Neuronal stem cell (in vitro differentiated cells): ENCODE results near the gene PLS1.

Source experiments
- DNase-seq: peaks from one replicate; pipeline ENCODE4 v3.0.0-alpha.2; 2013; ENCODE audit warnings: low spot score
- H2AFZ ChIP-seq: one replicate; pipeline ENCODE4 v1.6.1; 2013; ENCODE audit warnings: mild to moderate bottlenecking, low read length, inconsistent platforms
- H2AK5ac ChIP-seq: 2 replicates; pipeline ENCODE4 v1.6.1; 2013; ENCODE audit warnings: low read depth, mild to moderate bottlenecking, inconsistent platforms, low read length, moderate library complexity, mixed read lengths
- H2BK120ac ChIP-seq: 2 replicates; pipeline ENCODE4 v1.6.1; 2013; ENCODE audit warnings: low read depth, mild to moderate bottlenecking, inconsistent platforms, low read length, moderate library complexity, mixed read lengths
- H2BK12ac ChIP-seq: one replicate; pipeline ENCODE4 v1.6.1; 2013; ENCODE audit warnings: low read length, inconsistent platforms
- H2BK15ac ChIP-seq: 2 replicates; pipeline ENCODE4 v1.6.1; 2013; ENCODE audit warnings: mild to moderate bottlenecking, low read length, inconsistent platforms, mixed read lengths
- H2BK5ac ChIP-seq: one replicate; pipeline ENCODE4 v1.6.1; 2013; ENCODE audit warnings: inconsistent platforms, mild to moderate bottlenecking, low read length, moderate library complexity
- H3K14ac ChIP-seq: one replicate; pipeline ENCODE4 v1.6.1; 2013; ENCODE audit warnings: low read length, inconsistent platforms
- H3K18ac ChIP-seq: 2 replicates; pipeline ENCODE4 v1.6.1; 2013; ENCODE audit warnings: low read length, inconsistent platforms
- H3K23ac ChIP-seq: 2 replicates; pipeline ENCODE4 v1.6.1; 2013; ENCODE audit warnings: low read depth, mild to moderate bottlenecking, mixed read lengths, low read length, inconsistent platforms; ENCODE audit not compliant: poor library complexity
- H3K27ac ChIP-seq: replicated peaks from 3 replicates; pipeline ENCODE4 v1.5.1; 2013; ENCODE audit warnings: low read length, inconsistent platforms
- H3K27me3 ChIP-seq, 3 experiments: 2 replicates each; pipeline ENCODE4 v1.6.1; 2013; ENCODE audit warnings: low read length in 3 of 3, mild to moderate bottlenecking in 2 of 3, inconsistent platforms in 1 of 3, low read depth in 1 of 3, mixed read lengths in 1 of 3, moderate library complexity in 1 of 3; ENCODE audit not compliant: control insufficient read depth in 3 of 3, insufficient read depth in 3 of 3
- H3K36me3 ChIP-seq, 2 donors: replicated peaks in 1 of 2; 2 replicates each; pipeline ENCODE4 v1.6.1; 2013; ENCODE audit warnings: low read length in 2 of 2; ENCODE audit not compliant: control insufficient read depth in 2 of 2, insufficient read depth in 2 of 2
- H3K4ac ChIP-seq: 2 replicates; pipeline ENCODE4 v1.6.1; 2013; ENCODE audit warnings: inconsistent platforms, mild to moderate bottlenecking, low read length, moderate library complexity
- H3K4me1 ChIP-seq, 2 donors: 1 replicate in 1 of 2; 2 replicates in 1 of 2; pipeline ENCODE4 v1.6.1; 2013; ENCODE audit warnings: low read length in 2 of 2, low read depth in 1 of 2; ENCODE audit not compliant: control insufficient read depth in 2 of 2, insufficient read depth in 1 of 2
- H3K4me2 ChIP-seq: one replicate; pipeline ENCODE4 v1.6.1; 2013; ENCODE audit warnings: mild to moderate bottlenecking, low read length, inconsistent platforms; ENCODE audit not compliant: insufficient read depth, poor library complexity, severe bottlenecking
- H3K4me3 ChIP-seq, 2 donors: 2 replicates each; pipeline ENCODE4 v1.5.1; 2013; ENCODE audit warnings: low read length in 2 of 2, mild to moderate bottlenecking in 2 of 2, inconsistent platforms in 1 of 2, moderate library complexity in 1 of 2
- H3K79me1 ChIP-seq: one replicate; pipeline ENCODE4 v1.6.1; 2013; ENCODE audit warnings: low read depth, mild to moderate bottlenecking, inconsistent platforms, low read length, moderate library complexity
- H3K9ac ChIP-seq: one replicate; pipeline ENCODE4 v1.6.1; 2013; ENCODE audit warnings: mild to moderate bottlenecking, low read depth, low read length, inconsistent platforms; ENCODE audit not compliant: poor library complexity
- H3K9me3 ChIP-seq, 2 donors: replicated peaks in 1 of 2; 2 replicates each; pipeline versions ENCODE3 to v1.6.1; 2013; ENCODE audit warnings: low read length in 2 of 2, mild to moderate bottlenecking in 2 of 2, inconsistent platforms in 1 of 2, low read depth in 1 of 2, mixed read lengths in 1 of 2, moderate library complexity in 1 of 2; ENCODE audit not compliant: control insufficient read depth in 2 of 2, insufficient read depth in 1 of 2
- H4K8ac ChIP-seq: one replicate; pipeline ENCODE4 v1.6.1; 2013; ENCODE audit warnings: low read depth, mild to moderate bottlenecking, inconsistent platforms, low read length, moderate library complexity
- H4K91ac ChIP-seq: one replicate; pipeline ENCODE4 v1.6.1; 2013; ENCODE audit warnings: low read length, low read depth, mild to moderate bottlenecking, inconsistent platforms; ENCODE audit not compliant: poor library complexity
- WGBS, 2 donors: extraction: QIAGEN DNeasy Blood & Tissue Kit; methylation state at CpG; one replicate each; pipeline ENCODE4 v1.1.7; 2013; ENCODE audit warnings: missing lambda C conversion rate in 2 of 2, mixed read lengths in 1 of 2; ENCODE audit not compliant: insufficient read length in 2 of 2, insufficient replicate concordance in 1 of 2; ENCODE audit errors: extremely low coverage in 2 of 2; 5-methylcytosine and 5-hydroxymethylcytosine counted together

PLS1 gene

GRCh38 chr3:142651711-142652110 lies 55.5 kb downstream of the PLS1 start:
- Histone ChIP-seq H3K4me3 (no peak overlapping the region), H2AK5ac (no peak overlapping the region), H3K27ac (no peak overlapping the region), H2AFZ (no peak overlapping the region), H2BK15ac (no peak overlapping the region), H3K18ac (no peak overlapping the region), H2BK12ac (no peak overlapping the region), H3K27me3 (no peaks in the 10 kb centered on the region), H3K4me2 (no peak overlapping the region), H3K4me1 (peaks cover 0 to 10% of the 10 kb centered on the region in 2 donors), H4K8ac (no peak overlapping the region), H3K9me3 (no peaks in the 10 kb centered on the region), H3K9ac (no peak overlapping the region), H4K91ac (no peak overlapping the region), H3K79me1 (no peaks in the 10 kb centered on the region), H2BK5ac (no peak overlapping the region), H3K14ac (no peak overlapping the region), H3K4ac (no peak overlapping the region), H2BK120ac (no peak overlapping the region), H3K36me3 (no peaks in the 10 kb centered on the region), H3K23ac (no peak overlapping the region)
- DNase-seq: no peak

GRCh38 chr3:142652826-142653292 lies 56.7 kb downstream of the PLS1 start:
- H4K91ac ChIP-seq: no peak overlapping the region
- no peak overlapping the region for H3K14ac ChIP-seq
- H3K23ac ChIP-seq: no peak overlapping the region
- no peak overlapping the region for H2BK5ac ChIP-seq
- H2BK15ac ChIP-seq: no peak overlapping the region
- no peaks in the 10 kb centered on the region for H3K9me3 ChIP-seq
- H3K4me1 ChIP-seq: peaks cover 0 to 10% of the 10 kb centered on the region in 2 donors
- no peak overlapping the region for H3K4me3 ChIP-seq
- H3K4me2 ChIP-seq: no peak overlapping the region
- H2BK12ac ChIP-seq: no peak overlapping the region
- H3K9ac ChIP-seq: no peak overlapping the region
- H3K36me3 ChIP-seq: no peaks in the 10 kb centered on the region
- no peak overlapping the region for H4K8ac ChIP-seq
- H3K27ac ChIP-seq: no peak overlapping the region
- H3K4ac ChIP-seq: no peak overlapping the region
- no peak overlapping the region for H2AK5ac ChIP-seq
- H3K27me3 ChIP-seq: no peaks in the 10 kb centered on the region
- no peak overlapping the region for H2AFZ ChIP-seq
- H3K18ac ChIP-seq: no peak overlapping the region
- H2BK120ac ChIP-seq: no peak overlapping the region
- DNase-seq: no peak
- no CpG with 5 or more reads among the region's 8 CpGs for WGBS, 2 donors
- H3K79me1 ChIP-seq: no peaks in the 10 kb centered on the region

- Histone ChIP-seq H2BK120ac (no peak overlapping the region), H4K8ac (no peak overlapping the region), H3K79me1 (no peaks in the 10 kb centered on the region), H3K9me3 (no peaks in the 10 kb centered on the region), H3K27ac (no peak overlapping the region), H2BK12ac (no peak overlapping the region), H3K36me3 (no peaks in the 10 kb centered on the region), H2AFZ (no peak overlapping the region), H3K4ac (no peak overlapping the region), H3K9ac (no peak overlapping the region), H3K4me1 (no peaks in the 10 kb centered on the region), H3K14ac (no peak overlapping the region), H3K18ac (no peak overlapping the region), H2BK5ac (no peak overlapping the region), H4K91ac (no peak overlapping the region), H3K23ac (no peak overlapping the region), H3K4me2 (no peak overlapping the region), H2AK5ac (no peak overlapping the region), H3K4me3 (no peak overlapping the region), H2BK15ac (no peak overlapping the region), H3K27me3 (no peaks in the 10 kb centered on the region)
- no peak for DNase-seq
Measured at GRCh38 chr3:142656575-142656974, 60.4 kb downstream of the PLS1 start.

- Histone ChIP-seq H2BK15ac (no peak overlapping the region), H3K9me3 (no peaks in the 10 kb centered on the region), H3K4me1 (no peaks in the 10 kb centered on the region), H3K79me1 (no peaks in the 10 kb centered on the region), H3K27ac (no peak overlapping the region), H3K18ac (no peak overlapping the region), H2BK5ac (no peak overlapping the region), H3K14ac (no peak overlapping the region), H3K4me2 (no peak overlapping the region), H3K9ac (no peak overlapping the region), H2AK5ac (no peak overlapping the region), H4K8ac (no peak overlapping the region), H2BK12ac (no peak overlapping the region), H2AFZ (no peak overlapping the region), H3K4ac (no peak overlapping the region), H4K91ac (no peak overlapping the region), H3K36me3 (no peaks in the 10 kb centered on the region), H3K4me3 (no peak overlapping the region), H3K23ac (no peak overlapping the region), H3K27me3 (no peaks in the 10 kb centered on the region), H2BK120ac (no peak overlapping the region)
- no CpG with 5 or more reads among the region's 4 CpGs for WGBS, 2 donors
- DNase-seq: no peak
Measured at GRCh38 chr3:142657033-142657432, 60.8 kb downstream of the PLS1 start.
